Progenitor cell of endocrine pancreas (in vitro differentiated cells): Measurements from ENCODE around the gene PTPRH. TPM values are rescaled to one million over a fixed set of nuclear protein-coding genes. Genes with fewer than 3 reads are reported as not detected.

ENCODE experiments used
- DNase-seq: peaks from one replicate; pipeline ENCODE4 v3.0.0; 2021; ENCODE audit warnings: low spot score; ENCODE audit not compliant: unreplicated experiment
- H3K27ac Mint-ChIP-seq: 2 replicates; pipeline ENCODE4 v1.8.0; 2021; ENCODE audit warnings: mild to moderate bottlenecking, moderate library complexity, mixed read lengths
- H3K27me3 Mint-ChIP-seq: 2 replicates; pipeline ENCODE4 v1.8.0; 2021; ENCODE audit warnings: mixed read lengths
- H3K36me3 Mint-ChIP-seq: 2 replicates; pipeline ENCODE4 v1.8.0; 2022; ENCODE audit warnings: mixed read lengths; ENCODE audit not compliant: insufficient read depth
- H3K4me1 Mint-ChIP-seq: 2 replicates; pipeline ENCODE4 v1.8.0; 2021; ENCODE audit warnings: low read depth, mixed read lengths
- H3K4me3 Mint-ChIP-seq: 2 replicates; pipeline ENCODE4 v1.8.0; 2021; ENCODE audit warnings: low read depth, mild to moderate bottlenecking, moderate library complexity, mixed read lengths
- H3K9me3 Mint-ChIP-seq: 2 replicates; pipeline ENCODE4 v1.8.0; 2021; ENCODE audit warnings: low read depth, mixed read lengths
- total RNA-seq: library from RNA; stranded (reverse); gene quantifications from 2 replicates; pipeline ENCODE4 v1.2.1, GENCODE V29; 2021
- TF ChIP-seq, protein P1 (sequence below): fragments of 200-600 bp; sonication (generic); IDR thresholded peaks from one replicate; pipeline ENCODE4 v1.5.0; 2021; ENCODE audit warnings: antibody characterized with exemption, mild to moderate bottlenecking; ENCODE audit not compliant: unreplicated experiment

Gene PTPRH
- total RNA-seq, 1 donor from 2014 or later = 0.43 TPM

DNA sequence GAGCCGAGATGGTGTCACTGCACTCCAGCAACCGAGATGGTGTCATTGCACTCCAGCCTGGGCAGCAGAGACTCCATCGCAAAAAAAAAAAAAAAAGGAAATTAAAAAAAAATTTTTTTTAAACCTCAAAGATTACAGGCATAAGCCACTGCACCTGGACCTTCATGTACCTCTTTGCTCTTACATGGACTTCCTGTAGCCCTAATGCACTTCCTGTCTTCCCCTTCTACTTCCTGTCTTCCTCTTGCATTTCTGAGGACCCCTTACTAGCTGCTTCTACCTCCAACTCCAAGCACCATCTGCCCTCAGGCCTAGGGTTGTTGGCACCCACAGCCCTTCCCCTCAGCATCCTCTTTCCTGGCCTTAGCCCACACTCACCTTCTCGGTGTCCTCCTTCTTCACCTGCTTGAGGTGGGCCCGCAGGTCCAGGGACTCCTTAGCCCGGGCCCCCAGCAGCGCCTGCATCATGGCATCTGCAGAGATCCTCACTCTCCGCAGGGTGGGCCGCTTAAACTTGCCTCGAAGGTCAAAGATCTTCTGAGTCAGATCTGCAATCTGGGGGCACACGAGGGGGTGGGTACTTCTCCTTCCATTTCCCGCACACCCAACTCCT, 55.5 kb downstream of the PTPRH start:
- no peak for DNase-seq
- Mint-ChIP-seq H3K4me3 (no peak overlapping the region), H3K27me3 (peaks cover 51% of the 10 kb centered on the region), H3K4me1 (peaks cover 5% of the 10 kb centered on the region), H3K36me3 (peaks cover 3% of the 10 kb centered on the region), H3K9me3 (no peaks in the 10 kb centered on the region), H3K27ac (no peak overlapping the region)
- TF ChIP-seq, protein P1, sequence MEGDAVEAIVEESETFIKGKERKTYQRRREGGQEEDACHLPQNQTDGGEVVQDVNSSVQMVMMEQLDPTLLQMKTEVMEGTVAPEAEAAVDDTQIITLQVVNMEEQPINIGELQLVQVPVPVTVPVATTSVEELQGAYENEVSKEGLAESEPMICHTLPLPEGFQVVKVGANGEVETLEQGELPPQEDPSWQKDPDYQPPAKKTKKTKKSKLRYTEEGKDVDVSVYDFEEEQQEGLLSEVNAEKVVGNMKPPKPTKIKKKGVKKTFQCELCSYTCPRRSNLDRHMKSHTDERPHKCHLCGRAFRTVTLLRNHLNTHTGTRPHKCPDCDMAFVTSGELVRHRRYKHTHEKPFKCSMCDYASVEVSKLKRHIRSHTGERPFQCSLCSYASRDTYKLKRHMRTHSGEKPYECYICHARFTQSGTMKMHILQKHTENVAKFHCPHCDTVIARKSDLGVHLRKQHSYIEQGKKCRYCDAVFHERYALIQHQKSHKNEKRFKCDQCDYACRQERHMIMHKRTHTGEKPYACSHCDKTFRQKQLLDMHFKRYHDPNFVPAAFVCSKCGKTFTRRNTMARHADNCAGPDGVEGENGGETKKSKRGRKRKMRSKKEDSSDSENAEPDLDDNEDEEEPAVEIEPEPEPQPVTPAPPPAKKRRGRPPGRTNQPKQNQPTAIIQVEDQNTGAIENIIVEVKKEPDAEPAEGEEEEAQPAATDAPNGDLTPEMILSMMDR = no peak

DNA sequence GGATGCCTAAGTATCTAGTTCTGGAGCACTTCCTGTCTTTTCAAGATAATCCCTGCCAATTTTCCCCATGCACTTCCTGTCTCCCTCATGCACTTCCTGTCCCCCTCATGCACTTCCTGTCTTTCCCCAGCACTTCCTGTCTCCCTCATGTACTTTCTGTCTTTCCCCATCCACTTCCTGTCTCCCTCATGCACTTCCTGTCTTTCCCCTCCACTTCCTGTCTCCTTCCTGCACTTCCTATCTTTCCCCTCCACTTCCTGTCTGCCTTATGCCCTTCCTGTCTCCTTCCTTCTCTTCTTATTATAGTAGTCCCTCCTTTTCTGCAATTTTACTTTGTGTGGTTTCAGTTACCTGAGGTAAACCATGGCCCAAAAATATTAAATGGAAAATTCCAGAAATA, 57.3 kb downstream of the PTPRH start:
- TF ChIP-seq, protein P1 = no peak
- DNase-seq = no peak
- Mint-ChIP-seq H3K27ac (no peak overlapping the region), H3K9me3 (no peaks in the 10 kb centered on the region), H3K4me1 (peaks cover 5% of the 10 kb centered on the region), H3K4me3 (no peak overlapping the region), H3K36me3 (peaks cover 3% of the 10 kb centered on the region), H3K27me3 (peaks cover 51% of the 10 kb centered on the region)

DNA sequence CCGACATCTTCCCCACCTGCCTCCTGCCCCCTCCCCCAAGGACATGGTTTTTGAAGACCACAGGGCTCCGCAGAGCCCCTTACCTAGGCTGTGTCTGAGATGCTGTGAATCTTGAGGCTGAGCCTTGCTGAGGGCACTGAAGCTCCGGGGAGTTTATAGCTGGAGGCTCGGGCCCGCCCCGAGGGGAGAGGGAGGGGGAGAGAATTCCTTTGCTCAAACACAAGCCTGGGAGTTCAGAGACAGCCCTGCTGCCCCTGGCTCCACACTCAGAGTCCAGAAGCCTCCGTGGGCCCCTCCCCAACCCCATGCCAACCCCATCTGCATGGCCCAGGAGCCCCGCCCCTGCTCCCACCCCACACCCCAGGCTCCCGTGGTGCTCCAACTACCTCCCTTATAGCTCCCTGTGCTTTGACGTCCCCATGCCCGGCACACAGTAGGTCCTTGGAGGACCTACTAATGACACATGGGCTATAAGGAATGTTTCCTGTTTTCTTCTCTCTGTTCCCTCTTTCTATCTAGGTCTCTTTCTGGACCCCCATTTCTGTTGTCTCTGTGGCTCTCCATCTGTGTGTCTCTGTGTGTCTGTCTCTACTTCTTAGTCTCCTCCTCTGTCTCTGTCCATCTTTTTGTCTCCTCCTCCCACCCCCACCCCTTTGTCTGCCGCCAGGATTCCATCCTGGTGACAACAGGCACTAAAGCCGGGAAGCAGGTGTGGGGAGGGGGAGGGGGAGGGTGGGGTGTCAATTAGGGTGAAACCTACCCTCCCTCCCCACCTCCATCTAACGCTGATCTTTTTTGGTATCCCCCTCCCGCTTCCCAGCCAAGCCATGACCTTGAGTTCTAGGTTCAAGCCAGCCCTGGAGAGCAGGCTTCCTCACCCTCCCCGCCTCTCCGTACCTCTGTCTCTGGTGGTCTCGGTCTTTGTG, 60.0 kb downstream of the PTPRH start, which contains the start of gene TNNT1:
TNNT1 (minus strand) TSS at position 129 of the 926 bp plus-strand sequence. CDS start 2,049 bp downstream, outside the sequence.
- Mint-ChIP-seq H3K4me1 (peaks cover 3% of the 10 kb centered on the region), H3K27me3 (peaks cover 58% of the 10 kb centered on the region), H3K27ac (no peak within 1 kb of the TSS), H3K4me3 (no peak within 1 kb of the TSS), H3K36me3 (peaks cover 3% of the 10 kb centered on the region), H3K9me3 (no peaks in the 10 kb centered on the region)
- TF ChIP-seq, protein P1 = no peak
- no peak for DNase-seq

DNA sequence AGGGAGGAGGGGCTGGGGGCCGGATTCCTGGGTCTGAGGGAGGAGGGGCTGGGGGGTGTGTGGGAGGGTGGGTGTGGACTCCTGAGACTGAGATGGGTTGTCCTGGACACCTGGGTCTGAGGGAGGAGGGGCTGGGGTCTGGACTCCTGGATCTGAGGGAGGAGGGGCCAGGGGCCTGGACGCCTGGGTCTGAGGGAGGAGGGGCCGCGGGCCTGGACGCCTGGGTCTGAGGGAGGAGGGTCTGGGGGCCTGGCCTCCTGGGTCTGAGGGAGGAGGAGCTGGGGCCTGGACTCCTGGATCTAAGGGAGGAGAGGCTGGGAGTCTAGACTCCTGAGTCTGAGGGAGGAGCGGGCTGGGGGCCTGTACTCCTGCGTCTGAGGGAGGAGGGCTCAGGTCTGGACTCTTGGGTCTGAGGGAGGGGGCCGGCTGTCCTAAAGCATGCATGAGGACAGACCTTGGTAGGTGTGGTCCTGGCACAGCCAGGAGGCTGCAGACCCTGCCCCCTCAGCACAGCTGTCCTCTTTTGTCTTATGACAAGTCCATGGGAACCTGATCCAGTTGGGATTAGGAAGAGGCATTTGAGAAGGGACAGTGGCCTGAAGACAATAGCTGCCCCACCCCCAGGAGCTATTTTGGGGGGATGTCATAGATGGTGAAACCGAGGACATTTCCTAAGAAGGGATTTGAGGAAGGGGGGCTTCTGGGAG, 61.6 kb downstream of the PTPRH start:
- DNase-seq = no peak
- Mint-ChIP-seq H3K4me1 (peaks cover 3% of the 10 kb centered on the region), H3K27me3 (peaks cover 66% of the 10 kb centered on the region), H3K36me3 (peaks cover 3% of the 10 kb centered on the region), H3K9me3 (no peaks in the 10 kb centered on the region), H3K4me3 (no peak overlapping the region), H3K27ac (no peak overlapping the region)
- TF ChIP-seq, protein P1 = no peak

DNA sequence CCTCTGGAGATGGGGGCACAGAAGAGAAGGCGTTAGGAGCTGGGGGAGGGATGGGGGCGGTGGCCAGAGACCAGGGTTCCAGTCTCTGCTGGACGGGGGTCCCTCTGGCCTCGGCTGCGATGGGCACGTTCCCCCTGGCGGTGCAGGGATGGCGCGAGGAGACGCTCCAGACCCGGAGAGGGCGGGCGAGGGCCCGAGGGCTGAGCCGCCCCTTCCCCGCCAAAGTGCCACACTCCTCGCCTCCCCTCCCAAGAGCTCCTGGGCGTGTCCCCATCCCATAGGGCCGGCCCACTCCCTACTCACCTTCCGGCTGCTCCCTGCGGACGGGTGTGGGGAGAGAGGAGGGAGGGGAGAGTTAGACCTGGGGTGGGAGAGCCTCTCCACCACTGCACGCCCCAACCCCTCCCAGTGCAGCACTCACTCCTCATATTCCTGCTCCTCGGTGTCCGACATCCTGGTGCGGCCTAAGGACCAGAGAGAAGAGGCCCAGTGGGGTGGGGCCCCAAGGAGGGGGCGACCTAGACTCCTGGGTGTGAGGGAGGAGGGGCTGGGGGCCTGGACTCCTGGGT, 62.5 kb downstream of the PTPRH start:
- Mint-ChIP-seq H3K4me1 (peaks cover 3% of the 10 kb centered on the region), H3K27ac (no peak overlapping the region), H3K27me3 (peaks cover 65% of the 10 kb centered on the region), H3K36me3 (peaks cover under 1% of the 10 kb centered on the region), H3K9me3 (no peaks in the 10 kb centered on the region), H3K4me3 (no peak overlapping the region)
- no peak for DNase-seq
- TF ChIP-seq, protein P1 = no peak
